Kidney (tissue), 14 donors: Measurements from ENCODE around the gene SYVN1. TPM values are rescaled to one million over a fixed set of nuclear protein-coding genes. Genes with fewer than 3 reads are reported as not detected.
A peak's percentile ranks its signal among the peaks of the same experiment; 100 is the strongest.
"Not testable (repeated sequence)": the region's sequence is repeated elsewhere in the genome, so short reads cannot be mapped to it uniquely, and the experiment has no call there.

ENCODE experiments used
- DNase-seq, 5 donors: peaks; one replicate each; pipeline ENCODE4 v3.0.0-alpha.2; 2013 to 2020
- FAIRE-seq: peaks from 2 replicates; lab custom pipeline; 2012; peaks lifted over from hg19 to GRCh38; lab: Jason Lieb, UNC
- H3K27ac ChIP-seq, 2 donors: one replicate each; pipeline ENCODE4 v1.7.0; 2013; ENCODE audit warnings: low read depth in 2 of 2, low read length in 2 of 2, inconsistent platforms in 1 of 2
- H3K27me3 ChIP-seq: one replicate; pipeline ENCODE4 v1.7.1; 2013; ENCODE audit warnings: low read length, inconsistent platforms; ENCODE audit not compliant: control insufficient read depth, insufficient read depth
- H3K36me3 ChIP-seq, 3 donors: one replicate each; pipeline versions ENCODE4 v1.7.0 to v1.7.1; 2013; ENCODE audit warnings: low read length in 3 of 3, control low read depth in 1 of 3, inconsistent platforms in 1 of 3; ENCODE audit not compliant: insufficient read depth in 3 of 3, control insufficient read depth in 2 of 3
- H3K4me1 ChIP-seq, 3 donors: one replicate each; pipeline versions ENCODE4 v1.7.0 to v1.7.1; 2013; ENCODE audit warnings: low read length in 3 of 3, inconsistent platforms in 1 of 3, low read depth in 1 of 3; ENCODE audit not compliant: control insufficient read depth in 2 of 3, insufficient read depth in 2 of 3
- H3K4me3 ChIP-seq, 3 donors: one replicate each; pipeline versions ENCODE4 v1.7.0 to v1.8.1; 2013; ENCODE audit warnings: low read length in 3 of 3, control low read depth in 1 of 3, inconsistent platforms in 1 of 3
- H3K9ac ChIP-seq, 3 donors: one replicate each; pipeline versions ENCODE4 v1.7.0 to v1.7.1; 2013; ENCODE audit warnings: low read length in 3 of 3, control low read depth in 1 of 3, inconsistent platforms in 1 of 3
- H3K9me3 ChIP-seq, 3 donors: one replicate each; pipeline versions ENCODE4 v1.7.0 to v1.7.1; 2013; ENCODE audit warnings: low read length in 3 of 3, control low read depth in 1 of 3, inconsistent platforms in 1 of 3; ENCODE audit not compliant: control insufficient read depth in 2 of 3, insufficient read depth in 1 of 3
- CTCF ChIP-seq: IDR thresholded peaks from 3 replicates; pipeline ENCODE4 v1.5.1; 2012; ENCODE audit warnings: mild to moderate bottlenecking, moderate library complexity, borderline replicate concordance; ENCODE audit not compliant: insufficient read depth; ENCODE audit errors: extremely low read depth
- intact Hi-C: fragments of 100-400 bp; cut with DNase I; formaldehyde crosslinking; loops from one replicate; pipeline ENCODE4 v1.11.1; 2022
- polyA plus RNA-seq: library from polyadenylated mRNA; stranded (reverse); fragments of 350-450 nt; fragmentation: Illumina TruSeq; extraction: RNeasy Lipid Tissue Mini Kit (QIAGEN cat#74804); gene quantifications from one replicate; pipeline ENCODE4 v1.2.3, GENCODE V29; 2014; ENCODE audit warnings: low read depth, low replicate concordance; ENCODE audit not compliant: insufficient read depth
- total RNA-seq: library from RNA; stranded (reverse); fragmentation: NEBNext Ultra II Directional; extraction: Animal tissue kit (Norgen Biotek cat#: 25700); gene quantifications from one replicate; pipeline ENCODE4 v1.2.1, GENCODE V29; 2021
- donor health status: control.
- donor health status: control.
- donor health status: control.
- donor health status: control.
- donor health status: control.
- donor health status: DM: yes; HTN: yes; CAD: no.
- donor health status: Normal renal cell carcinoma (clear cell type).

The SYVN1 gene
- total and polyA plus RNA-seq, 2 donors from 2014 or later: 21.2 to 69.8 TPM

DNA sequence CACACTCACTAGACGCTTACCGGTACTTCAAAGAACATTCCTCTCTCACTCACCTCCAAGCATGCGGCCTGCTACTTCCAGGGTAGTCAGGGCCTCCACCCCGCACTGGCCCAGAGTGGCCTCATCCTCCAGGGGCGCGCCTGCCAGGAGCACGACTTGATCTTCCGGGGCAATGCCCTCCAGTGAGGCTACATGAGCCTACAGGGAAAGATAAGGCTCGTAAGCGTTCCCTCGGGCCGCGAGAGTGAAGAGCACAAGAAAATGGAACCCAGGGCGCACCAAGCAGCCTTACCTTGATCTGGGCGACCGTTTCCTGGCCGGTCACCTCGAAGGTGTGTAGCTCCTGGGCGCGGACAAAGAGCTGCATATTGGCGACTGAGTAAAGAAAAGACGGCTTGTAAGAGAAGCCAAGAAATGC lies 12.9 kb downstream of the SYVN1 start:
- DNase-seq (peak in 4 of 5 donors; percentile 4 to 70 (median 42)), FAIRE-seq (no peak)
- Histone ChIP-seq H3K4me1 (peaks cover 2 to 15% (median 11%) of the 10 kb centered on the region in 3 donors), H3K27ac (peak overlapping the region; percentile 90 to 96), H3K36me3 (peaks cover 2 to 37% (median 19%) of the 10 kb centered on the region in 3 donors), H3K27me3 (no peaks in the 10 kb centered on the region), H3K9me3 (no peaks in the 10 kb centered on the region), H3K4me3 (peak overlapping the region; percentile 93 to 99 (median 98)), H3K9ac (peak overlapping the region; percentile 97 to 99 (median 99))
- TF ChIP-seq CTCF: no peak
- intact Hi-C loops: no loop called here

DNA sequence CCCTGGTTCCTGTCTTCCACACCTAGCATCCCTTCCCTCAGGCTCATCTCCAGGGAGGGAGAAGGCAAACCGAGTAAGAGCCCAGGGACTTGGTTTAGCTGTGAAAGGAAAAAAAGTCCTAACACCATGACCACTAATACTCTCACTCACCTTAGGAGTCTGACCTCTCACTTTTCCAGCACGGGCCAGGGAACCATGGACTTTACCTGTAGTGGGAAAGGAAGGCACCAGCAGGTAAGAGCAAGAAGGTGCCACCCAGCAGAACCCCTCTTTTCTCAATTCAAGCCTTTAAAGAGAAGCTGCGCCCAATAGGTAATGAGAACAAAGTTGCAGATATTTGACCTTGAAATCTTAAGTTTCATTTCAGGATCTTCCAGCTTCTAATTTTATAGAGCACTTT lies 13.5 kb downstream of the SYVN1 start:
- H3K9ac ChIP-seq: peak overlapping the region; percentile 97 to 99 (median 99)
- peak overlapping the region; percentile 93 to 99 (median 98) for H3K4me3 ChIP-seq
- peak in 1 of 5 donors; percentile 15 for DNase-seq
- peaks cover 2 to 21% (median 16%) of the 10 kb centered on the region in 3 donors for H3K4me1 ChIP-seq
- no peak for FAIRE-seq
- no peak for TF ChIP-seq CTCF
- no peak overlapping the region for H3K27ac ChIP-seq
- H3K9me3 ChIP-seq: no peaks in the 10 kb centered on the region
- intact Hi-C loops: no loop called here
- H3K27me3 ChIP-seq: no peaks in the 10 kb centered on the region
- H3K36me3 ChIP-seq: peaks cover 2 to 37% (median 19%) of the 10 kb centered on the region in 3 donors

DNA sequence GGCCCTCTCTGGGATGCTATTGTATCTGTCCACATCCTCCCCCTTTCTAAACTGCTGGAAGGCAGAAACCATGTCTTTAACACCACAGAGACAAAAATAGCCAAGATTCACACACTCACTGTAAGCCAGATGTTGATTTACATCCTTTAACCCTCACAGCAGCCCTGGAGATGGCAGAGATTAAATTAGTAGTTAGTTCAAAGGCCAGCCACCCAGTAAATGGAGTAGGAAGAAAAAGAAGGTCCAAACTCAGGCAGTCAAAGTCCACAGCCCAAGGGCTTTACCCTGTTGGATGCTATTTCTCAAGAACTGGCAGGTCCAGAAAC lies 14.7 kb downstream of the SYVN1 start:
- no peak for TF ChIP-seq CTCF
- H3K36me3 ChIP-seq: peaks cover 2 to 28% (median 12%) of the 10 kb centered on the region in 3 donors
- no peak overlapping the region for H3K4me3 ChIP-seq
- H3K9me3 ChIP-seq: no peaks in the 10 kb centered on the region
- peaks cover 2 to 28% (median 17%) of the 10 kb centered on the region in 3 donors for H3K4me1 ChIP-seq
- FAIRE-seq: no peak
- DNase-seq: peak in 1 of 5 donors; percentile 19
- H3K27me3 ChIP-seq: no peaks in the 10 kb centered on the region
- no peak overlapping the region for H3K27ac ChIP-seq
- no peak overlapping the region for H3K9ac ChIP-seq
- intact Hi-C loops: no loop called here

GRCh38 chr11:65118891-65119669 lies 15.2 kb downstream of the SYVN1 start:
- H3K27ac ChIP-seq, H3K9me3 ChIP-seq, intact Hi-C loops, H3K27me3 ChIP-seq, H3K9ac ChIP-seq, H3K4me3 ChIP-seq, FAIRE-seq: not testable (repeated sequence)
- Histone ChIP-seq H3K36me3 (peaks cover 2 to 23% (median 12%) of the 10 kb centered on the region in 3 donors), H3K4me1 (peaks cover 2 to 31% (median 17%) of the 10 kb centered on the region in 3 donors)
- DNase-seq: peak in 2 of 5 donors; percentile 41 to 56
